ENCODE measurements around the gene ATP6AP1. TPM values are rescaled to one million over a fixed set of nuclear protein-coding genes. Genes with fewer than 3 reads are reported as not detected.

The ATP6AP1 gene
- total RNA-seq, 2 experiments from 2014 or later = 38.5 to 39.6 TPM

DNA sequence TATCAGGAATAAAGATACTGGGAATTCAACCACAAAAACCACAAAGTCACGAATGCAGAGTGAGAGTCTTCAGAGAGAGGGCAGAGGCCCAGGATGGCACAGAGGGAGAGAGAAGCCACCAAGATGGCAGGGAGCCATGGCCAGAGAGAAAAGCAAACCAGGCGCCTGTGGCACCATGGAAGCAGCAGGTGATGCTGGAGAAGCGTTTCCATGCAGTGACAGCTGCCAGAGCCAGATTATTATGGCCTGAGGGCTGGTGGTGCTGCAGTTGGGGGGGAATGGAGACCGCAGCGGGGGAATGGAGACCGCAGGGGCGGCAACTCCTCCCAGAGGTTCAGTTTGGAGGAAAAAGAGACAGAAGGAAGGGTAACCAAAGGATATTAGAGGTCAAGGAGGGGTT, 11.3 kb upstream of the ATP6AP1 start:
- POLR2A ChIA-PET = no interaction called here

DNA sequence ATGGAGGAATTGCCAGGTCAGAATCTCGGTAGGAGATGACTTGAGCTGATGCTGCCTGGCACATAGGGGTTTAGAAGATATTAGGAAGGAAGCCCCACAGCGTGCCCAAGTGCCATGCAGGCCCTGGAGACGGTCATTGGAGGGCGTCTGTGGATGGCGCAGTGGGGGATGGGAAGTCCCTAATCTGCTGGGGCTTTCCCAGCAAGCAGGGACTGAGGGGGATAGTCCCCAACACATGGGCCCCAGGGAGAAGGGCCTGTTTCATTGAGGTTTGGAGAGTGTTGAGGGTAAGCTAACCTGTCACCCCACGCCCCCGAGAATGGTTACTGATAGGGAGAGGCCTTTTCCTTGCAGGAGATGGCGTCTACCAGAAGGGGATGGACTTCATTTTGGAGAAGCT, 9.3 kb upstream of the ATP6AP1 start:
- POLR2A ChIA-PET = no interaction called here
- CTCF ChIA-PET = no interaction called here

More for the DNA sequence above, 11.3 kb upstream of the ATP6AP1 start:
- CTCF ChIA-PET = interaction anchor here (0.7 kb wide), 1 partner anchor 53 kb away, joined by 4 read pairs; no protein-coding TSS in a partner anchor

DNA sequence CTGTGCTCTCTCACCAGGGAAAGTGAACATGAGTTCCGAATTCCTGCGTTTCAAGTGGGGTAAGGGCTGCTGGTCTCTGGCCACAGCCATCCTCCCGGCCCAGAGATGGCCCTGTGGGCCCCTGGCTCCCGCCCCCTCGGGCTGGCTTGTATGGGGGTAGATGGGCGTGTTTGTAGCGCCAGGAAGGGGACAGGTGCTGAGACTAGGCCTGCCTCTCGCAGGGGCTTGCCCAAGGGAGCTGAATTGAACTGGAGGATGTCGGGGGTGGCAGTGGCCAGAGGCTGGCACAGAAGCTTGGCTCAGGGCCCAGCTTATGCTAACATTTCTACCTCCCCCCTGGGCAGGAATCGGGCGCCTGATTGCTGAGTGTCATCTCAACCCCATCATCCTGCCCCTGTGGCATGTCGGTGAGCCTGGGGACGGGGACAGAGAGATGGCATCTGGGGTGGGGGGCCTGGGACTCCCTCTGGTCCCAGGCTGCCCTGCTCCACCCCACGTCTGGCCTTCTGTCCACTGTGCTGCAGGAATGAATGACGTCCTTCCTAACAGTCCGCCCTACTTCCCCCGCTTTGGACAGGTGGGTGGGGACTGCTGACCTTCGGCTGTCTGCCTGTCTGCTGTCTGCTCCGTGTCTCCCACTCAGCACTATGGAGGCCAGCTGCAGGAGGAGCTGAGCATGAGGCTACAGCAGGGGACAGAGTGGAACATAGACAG, 8.6 kb upstream of the ATP6AP1 start:
- ChIA-PET POLR2A (no interaction called here), CTCF (no interaction called here)

DNA sequence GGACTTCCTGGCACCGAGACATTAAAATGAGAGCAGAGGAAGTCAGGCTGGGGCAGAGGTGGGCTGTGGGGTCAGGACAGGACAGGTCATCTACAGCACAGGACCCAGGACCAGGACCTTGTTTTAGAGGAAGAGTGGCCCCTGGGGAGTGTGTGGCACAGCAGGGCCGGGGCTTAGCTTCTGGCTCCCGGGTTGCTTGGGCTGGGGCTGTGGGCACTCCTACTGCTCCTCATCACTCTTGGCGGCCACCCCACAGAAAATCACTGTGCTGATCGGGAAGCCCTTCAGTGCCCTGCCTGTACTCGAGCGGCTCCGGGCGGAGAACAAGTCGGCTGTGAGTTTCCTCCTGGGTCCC, 8.1 kb upstream of the ATP6AP1 start:
- ChIA-PET CTCF (no interaction called here), POLR2A (no interaction called here)

DNA sequence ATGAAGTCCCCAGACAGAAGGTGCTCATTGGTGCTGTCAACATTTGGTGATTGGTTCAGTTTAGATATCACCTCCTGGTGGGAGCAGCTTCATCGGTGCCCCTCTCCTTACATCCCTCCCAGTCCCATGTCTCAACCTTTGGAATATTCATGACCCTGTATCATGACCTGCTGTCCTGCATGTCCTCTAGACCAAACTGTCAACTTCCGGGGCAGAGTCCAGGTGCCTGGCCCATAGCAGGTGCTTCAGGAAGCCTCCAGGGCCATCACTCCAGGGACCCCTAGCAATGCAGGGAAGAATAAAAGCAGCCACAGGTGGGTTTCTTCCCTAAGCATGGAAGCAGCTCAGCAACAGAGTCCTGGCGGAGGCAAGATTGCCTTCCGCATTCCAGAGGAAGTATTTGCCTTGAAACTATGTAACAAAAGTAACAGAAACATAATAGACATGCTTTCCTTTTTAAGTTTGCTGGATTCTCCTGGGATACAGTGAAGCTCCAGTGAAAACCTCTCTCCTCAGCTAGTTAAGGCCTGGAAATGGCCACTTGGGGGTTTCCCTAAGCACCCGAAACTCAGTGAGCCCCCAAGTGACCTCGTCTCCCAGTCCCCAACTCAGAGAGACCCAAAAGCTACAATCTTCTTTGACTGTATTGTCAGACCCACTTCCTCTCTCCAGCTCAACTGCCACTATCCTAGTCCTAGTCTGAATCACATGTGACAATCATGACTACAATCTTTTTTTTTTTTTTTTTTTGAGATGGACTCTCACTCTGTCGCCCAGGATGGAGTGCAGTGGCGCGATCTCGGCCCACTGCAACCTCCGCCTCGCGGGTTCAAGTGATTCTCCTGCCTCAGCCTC, 1.3 kb upstream of the ATP6AP1 start:
- ChIA-PET POLR2A (interaction anchor here (0.5 to 1.4 kb wide), 2 partner anchors 16 to 17 kb away, joined by 3 to 4 read pairs; partner anchors contain the start of gene TAFAZZIN), CTCF (interaction anchor here (0.6 to 0.8 kb wide), 2 partner anchors 100 to 304 kb away, joined by 3 to 4 read pairs; no protein-coding TSS in a partner anchor)

DNA sequence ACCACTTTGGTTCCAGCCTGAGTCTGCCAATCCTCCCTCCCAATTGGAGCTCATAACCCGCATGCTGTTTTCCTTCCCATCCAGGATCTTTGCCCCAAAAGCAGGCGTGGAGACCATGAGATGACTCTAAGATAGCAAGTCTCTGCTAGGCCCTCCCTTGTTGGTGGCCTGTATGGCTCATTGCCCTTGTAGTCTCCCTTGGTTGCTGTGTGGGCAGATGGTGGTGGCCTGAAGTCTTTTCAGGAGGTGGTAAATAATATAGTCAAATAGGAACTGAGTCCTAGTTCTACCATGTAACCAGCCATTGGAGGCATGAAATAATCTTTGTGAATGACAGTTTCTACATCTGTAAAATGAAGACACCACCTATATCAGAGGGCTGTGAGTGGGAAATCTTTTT, 1.2 kb downstream of the ATP6AP1 start:
- CTCF ChIA-PET = no interaction called here

DNA sequence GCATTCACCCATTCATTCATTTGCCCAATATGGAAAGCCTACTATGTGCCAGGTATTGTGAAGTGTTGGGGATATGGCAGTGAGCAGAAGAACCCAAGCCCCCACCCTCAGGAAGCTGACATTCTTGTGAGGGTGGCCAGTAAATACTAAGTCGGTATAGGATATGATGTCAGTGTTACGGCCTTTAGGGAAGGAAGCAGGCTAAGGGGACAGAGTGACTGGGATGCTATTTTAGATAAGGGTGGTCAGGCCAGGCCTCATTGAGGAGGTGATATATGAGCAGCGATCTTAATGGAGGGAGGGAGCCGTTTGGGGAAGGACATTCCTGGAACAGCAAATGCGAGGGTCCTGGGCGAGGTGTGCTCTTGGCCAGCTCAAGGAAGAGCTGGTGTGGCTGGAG, 2.0 kb downstream of the ATP6AP1 start:
- ChIA-PET POLR2A (interaction anchor here (0.6 kb wide), 1 partner anchor 63 kb away, joined by 3 read pairs; no protein-coding TSS in a partner anchor), CTCF (no interaction called here)

More for the DNA sequence above, 1.2 kb downstream of the ATP6AP1 start:
- POLR2A ChIA-PET = interaction anchor here (0.6 to 1.3 kb wide), 3 partner anchors 49 to 63 kb away, joined by 3 to 4 read pairs (median 3); partner anchors contain the start of gene LAGE3

DNA sequence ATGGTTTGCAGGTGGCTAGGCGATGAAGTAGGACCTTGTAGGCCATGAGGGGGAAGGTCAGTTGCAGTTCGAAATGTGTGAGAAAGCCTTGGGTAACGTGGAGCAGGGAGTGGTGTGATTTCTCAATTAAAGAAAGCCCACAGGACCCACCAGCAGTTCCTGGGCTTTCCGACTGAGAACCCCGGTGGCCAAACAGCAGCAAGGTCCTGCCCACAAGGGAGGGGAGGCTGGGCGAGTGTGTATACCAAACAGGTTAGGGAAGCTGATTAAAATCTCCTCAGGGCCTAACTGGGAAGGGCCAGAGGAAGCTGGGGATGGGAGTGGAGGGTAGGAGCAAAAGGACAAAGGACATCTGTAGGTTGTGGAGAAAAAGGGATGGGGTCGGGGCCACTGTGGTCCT, 2.4 kb downstream of the ATP6AP1 start:
- CTCF ChIA-PET = no interaction called here
- POLR2A ChIA-PET = no interaction called here

DNA sequence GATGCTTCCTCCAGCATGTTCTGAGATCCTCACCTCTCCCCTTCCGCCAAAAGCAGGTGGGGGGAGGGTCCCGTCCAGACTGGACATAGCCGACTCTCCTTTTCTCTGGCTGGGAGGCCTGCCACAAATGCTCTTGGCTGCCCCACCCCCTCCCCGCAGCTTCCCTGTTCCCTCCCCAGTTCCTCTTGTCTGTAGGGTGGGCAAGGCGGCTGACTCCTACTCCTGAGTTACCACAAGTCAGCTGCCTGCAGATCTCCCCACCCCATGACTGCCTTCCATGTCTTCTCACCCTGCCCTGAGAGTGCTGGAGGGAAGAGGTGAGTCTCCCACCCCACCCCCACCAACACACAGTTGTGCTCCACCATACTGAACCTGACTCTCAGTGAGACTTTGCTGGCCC, 2.9 kb downstream of the ATP6AP1 start:
- ChIA-PET CTCF (no interaction called here), POLR2A (no interaction called here)

DNA sequence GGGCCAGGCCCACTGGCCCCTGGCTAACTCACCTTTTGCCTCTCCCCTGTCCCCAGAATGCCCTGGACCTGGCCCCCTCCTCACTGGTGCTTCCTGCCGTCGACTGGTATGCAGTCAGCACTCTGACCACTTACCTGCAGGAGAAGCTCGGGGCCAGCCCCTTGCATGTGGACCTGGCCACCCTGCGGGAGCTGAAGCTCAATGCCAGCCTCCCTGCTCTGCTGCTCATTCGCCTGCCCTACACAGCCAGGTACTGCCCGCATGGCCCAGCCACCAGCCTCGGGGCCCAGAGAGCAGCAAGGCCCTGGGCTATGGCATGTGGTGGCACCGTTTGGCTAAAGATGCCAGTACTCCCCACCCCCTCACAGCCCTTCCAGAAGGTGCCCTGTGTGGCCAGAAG, 3.7 kb downstream of the ATP6AP1 start:
- ChIA-PET CTCF (no interaction called here), POLR2A (no interaction called here)

DNA sequence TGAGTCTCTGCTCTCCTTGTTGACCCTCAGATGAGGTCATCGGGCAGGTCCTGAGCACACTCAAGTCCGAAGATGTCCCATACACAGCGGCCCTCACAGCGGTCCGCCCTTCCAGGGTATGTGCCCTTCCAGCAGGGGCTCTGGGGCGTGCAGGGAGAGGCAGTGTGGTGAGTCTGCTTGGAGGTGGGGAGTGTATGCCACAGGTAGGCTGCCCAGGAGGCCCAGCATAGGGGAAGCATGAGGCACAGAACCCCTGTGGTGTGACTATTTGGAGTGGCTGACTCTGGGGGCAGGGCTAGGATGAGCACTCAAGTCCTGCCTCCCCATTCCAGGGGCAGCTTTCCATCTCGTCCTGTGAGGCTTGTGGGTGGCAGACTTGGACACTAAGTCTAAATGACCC, 5.1 kb downstream of the ATP6AP1 start:
- POLR2A ChIA-PET = interaction anchor here (0.6 kb wide), 1 partner anchor 70 kb away, joined by 3 read pairs; no protein-coding TSS in a partner anchor
- CTCF ChIA-PET = no interaction called here

DNA sequence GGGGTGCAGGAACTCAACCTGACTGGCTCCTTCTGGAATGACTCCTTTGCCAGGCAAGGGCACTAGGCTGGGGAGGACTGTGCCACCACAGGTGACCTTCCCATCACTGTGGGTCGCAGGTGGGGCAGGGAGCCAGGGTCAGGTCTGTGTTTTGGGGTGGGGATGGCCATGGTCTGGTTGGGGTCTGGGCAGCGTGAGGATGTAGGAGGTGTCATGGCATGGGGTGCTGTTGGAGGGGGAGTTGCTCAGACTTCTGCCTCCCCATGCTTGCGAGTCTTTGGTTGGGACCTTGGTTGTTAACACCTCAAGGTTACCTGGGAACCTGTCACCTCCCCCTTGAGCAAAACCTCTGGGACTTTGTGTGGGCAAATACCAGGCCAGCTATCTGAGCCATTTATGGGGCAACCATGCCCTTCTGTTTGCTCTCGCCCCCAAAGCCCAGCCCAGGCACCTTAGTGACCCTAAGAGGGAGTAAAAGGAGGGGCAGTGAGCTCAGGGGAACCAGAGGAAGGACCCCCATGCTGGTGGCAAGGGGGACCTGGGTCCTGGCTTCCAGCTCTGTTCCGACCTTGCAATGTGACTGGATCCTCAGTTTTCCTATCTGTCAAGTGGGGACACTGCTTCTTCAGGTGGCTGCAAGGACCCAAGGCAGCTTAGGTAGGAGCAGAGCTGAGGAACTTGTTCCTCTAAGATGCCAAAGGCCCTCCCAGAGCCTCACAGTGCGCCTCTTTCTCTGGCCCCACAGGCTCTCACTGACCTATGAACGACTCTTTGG, 6.1 kb downstream of the ATP6AP1 start:
- POLR2A ChIA-PET = no interaction called here
- CTCF ChIA-PET = no interaction called here

DNA sequence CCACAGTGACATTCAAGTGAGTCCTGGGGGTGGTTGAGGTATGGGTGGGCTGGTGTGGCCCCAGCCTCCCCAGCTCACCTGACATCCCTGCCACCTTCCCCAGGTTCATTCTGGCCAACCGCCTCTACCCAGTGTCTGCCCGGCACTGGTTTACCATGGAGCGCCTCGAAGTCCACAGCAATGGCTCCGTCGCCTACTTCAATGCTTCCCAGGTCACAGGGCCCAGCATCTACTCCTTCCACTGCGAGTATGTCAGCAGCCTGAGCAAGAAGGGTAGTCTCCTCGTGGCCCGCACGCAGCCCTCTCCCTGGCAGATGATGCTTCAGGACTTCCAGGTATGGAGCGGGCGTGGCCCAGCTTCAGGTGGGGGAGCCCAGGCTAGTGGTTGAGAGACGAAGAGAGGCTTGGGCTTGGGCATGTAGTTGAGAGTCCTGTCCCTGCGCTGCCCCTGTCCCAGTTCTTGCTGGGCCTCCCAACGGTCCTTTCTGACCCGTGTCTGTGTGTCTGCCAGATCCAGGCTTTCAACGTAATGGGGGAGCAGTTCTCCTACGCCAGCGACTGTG, 6.8 kb downstream of the ATP6AP1 start:
- ChIA-PET POLR2A (no interaction called here), CTCF (no interaction called here)

DNA sequence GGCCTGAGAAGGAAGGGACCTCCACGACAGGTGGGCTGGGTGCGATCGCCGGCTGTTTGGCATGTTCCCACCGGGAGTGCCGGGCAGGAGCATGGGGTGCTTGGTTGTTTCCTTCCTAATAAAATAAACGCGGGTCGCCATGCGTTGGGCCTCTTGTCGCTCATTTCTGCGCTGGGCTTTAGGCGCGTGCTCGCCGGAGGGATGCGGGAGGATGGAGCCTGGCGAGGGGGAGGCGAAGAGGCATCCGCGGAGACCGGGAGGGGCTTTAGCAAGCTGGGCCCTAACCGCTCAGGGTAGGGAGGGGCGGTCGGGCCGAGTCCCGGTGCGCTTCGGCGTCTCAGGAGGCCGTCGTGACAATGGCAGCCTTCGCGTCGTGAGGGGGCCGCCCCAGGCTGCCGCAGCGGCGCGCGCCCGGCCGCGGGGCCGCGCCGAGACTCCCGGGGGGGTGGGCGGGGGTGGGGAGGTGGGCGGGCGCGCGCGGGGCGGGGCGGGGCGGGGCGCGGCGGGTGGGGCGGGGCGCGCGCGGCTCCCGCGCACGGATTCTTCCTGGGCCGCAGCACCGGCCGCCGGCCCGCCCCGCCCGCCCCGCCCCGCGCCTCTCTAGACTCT, 8.0 kb downstream of the ATP6AP1 start:
- POLR2A ChIA-PET = no interaction called here
- CTCF ChIA-PET = no interaction called here

DNA sequence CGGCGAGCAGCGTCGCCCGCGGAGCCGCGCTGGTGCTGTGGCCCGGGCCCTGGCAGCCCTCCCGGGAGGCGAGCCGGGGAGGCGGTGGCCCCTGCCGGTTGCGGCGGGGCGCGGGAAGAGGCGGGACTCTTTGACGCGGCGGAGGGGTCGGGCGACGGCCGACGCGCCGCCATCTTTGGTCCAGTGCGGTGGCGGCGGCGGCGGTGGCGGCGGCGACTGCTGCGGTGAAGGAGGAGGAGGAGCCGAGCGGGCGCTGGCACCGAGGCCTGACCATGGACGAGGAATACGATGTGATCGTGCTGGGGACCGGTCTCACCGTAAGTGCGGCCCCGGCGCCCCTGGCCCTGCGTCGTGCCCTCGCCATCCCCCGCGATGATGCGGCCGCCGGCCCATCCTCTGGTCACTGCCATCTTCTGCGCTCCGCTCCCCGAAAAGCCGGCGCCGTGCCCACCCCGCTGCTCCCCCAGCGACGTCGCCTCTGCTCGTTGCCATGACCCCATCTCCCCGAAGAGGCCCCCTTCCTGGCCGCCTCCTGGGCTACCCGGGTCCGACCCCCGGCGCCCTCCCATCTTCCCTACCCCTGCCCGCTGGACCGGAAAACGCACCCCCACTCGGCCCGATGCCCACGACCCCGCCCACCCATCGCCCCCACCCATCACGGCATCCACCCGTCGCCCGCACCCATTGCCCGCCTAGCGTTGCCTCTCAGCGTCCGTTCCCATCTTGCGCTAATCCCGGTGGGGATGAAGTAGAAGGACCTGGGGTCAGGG, 8.7 kb downstream of the ATP6AP1 start, which contains the start of gene GDI1:
GDI1 (plus strand) TSS at position 172 of the 770 bp plus-strand sequence; CDS start at position 273, 101 bp downstream.
- POLR2A ChIA-PET = no interaction called here
- CTCF ChIA-PET = no interaction called here

DNA sequence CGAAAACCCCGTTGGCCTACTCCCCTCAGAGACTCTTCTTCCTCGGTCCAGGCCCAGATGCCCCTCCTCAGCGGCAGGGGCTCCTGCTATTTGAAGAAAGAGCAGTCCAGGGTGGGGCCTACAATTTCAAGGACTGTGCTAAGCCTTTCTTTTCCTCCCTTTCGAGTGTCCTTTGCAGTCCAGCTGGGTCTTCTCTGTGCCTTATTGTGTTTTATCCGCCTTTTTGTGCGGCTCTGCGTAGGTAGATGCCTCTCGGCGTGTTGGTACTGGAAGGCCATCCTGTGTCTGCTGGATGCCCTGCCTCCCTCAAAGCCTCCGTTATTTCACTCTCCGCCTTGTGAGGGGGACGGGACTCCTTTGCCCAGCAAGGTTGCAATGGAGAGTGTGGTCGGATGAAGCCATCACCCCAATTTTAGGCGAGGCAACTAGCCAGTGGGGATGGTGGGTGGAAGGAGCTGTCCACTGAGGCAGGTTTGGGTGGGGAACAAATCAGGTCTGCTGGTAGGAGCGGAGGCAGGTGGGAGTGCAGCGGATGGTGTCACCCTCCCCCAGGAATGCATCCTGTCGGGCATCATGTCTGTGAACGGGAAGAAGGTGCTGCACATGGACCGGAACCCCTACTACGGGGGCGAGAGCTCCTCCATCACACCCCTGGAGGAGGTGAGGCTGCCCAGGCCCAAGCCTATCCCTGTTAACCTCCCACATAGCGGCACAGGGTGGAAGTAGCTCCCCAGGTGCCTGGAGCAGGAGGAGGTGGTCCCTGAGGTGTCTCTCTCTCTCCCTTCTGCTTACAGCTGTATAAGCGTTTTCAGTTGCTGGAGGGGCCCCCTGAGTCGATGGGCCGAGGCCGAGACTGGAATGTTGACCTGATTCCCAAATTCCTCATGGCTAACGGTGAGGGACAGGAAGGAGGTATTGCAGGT, 9.8 kb downstream of the ATP6AP1 start:
- POLR2A ChIA-PET = no interaction called here
- CTCF ChIA-PET = no interaction called here

DNA sequence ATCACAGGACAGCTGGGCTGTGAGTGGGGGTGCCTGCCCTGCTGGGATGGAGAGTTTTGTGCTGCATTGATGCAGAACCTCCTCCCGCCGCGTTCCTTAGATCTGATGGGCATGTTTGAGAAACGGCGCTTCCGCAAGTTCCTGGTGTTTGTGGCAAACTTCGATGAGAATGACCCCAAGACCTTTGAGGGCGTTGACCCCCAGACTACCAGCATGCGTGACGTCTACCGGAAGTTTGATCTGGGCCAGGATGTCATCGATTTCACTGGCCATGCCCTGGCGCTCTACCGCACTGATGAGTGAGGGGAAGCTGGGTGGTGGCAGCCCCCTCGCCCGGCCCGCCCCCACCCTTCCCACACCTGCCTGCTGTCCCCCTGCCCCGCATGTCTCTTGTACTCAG, 11.4 kb downstream of the ATP6AP1 start:
- CTCF ChIA-PET = no interaction called here
- POLR2A ChIA-PET = no interaction called here
